ENCODE results near the gene ATP6V1G2. TPM values are rescaled to one million over a fixed set of nuclear protein-coding genes. Genes with fewer than 3 reads are reported as not detected.

The ATP6V1G2 gene
- total RNA-seq, 4 donors from 2014 or later = 0.82 to 0.95 TPM; not detected in 2

DNA sequence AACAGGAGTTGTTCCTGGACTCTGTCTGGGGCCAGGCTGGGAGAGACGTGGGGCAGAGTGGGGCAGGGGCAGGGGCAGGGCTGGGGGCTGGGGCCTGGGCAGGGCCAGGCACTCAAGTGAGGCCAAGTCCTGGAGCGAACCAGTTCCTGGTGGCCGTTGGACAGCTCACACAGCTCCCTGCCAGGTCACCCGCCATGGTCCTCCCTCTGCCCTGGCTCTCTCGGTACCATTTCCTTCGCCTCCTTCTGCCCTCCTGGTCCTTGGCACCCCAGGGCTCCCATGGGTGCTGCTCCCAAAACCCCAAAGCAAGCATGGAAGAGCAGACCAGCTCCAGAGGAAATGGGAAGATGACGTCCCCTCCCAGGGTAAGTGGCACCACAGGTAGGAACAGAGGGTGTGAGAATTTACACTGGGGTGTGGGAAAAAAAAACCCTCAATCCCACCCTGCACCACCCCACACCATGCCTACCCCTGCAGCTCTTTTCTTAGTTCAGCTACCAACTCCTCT is 17.5 kb downstream of the ATP6V1G2 start, which contains the start of gene MCCD1:
Gene MCCD1, plus strand, starts transcription at position 142 of the 508 bp plus-strand sequence. Its CDS starts 53 bp downstream, at position 195.
- WGBS, 2 donors (ENCODE audit: low coverage in 1 of 2) = 95% methylated on average over 2 of the region's 7 CpGs; no CpG with 5 or more reads in 1 of the 2 donors
- in situ Hi-C loops (cut with MboI; ENCODE audit: low pct_ligation_motif_present in 1 of 4, low pct_unique_long_range_greater_than_20kb in 1 of 4, low sequenced_read_pairs in 3 of 4) = no loop called here

DNA sequence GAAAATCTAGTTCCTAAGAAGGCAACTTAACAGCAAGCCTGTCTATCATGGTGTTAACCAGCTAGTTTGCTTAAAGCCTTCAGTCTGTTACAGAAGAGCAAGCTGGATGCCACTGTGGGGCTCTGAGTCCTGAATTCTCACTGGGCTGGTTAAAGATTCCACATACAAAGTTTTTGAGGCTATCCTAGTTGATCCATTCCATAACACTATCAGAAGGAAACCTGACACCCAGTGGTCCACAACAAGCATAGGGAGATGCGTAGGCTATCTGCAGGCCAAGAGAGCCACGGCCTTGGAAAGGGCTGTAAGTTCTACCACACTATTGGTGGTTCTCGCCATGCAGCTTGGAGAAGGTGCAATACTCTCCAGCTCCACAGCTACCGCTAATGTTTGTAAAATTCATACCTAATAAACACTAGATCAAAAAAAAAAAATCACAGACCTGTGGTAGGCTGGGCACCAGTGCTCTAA is 18.1 kb downstream of the ATP6V1G2 start:
- no peak for DNase-seq
- TF ChIP-seq EP300 (IDR thresholded peaks at IDR 0.05; ENCODE audit: low read depth) = no peak
- TF ChIP-seq, protein P1, sequence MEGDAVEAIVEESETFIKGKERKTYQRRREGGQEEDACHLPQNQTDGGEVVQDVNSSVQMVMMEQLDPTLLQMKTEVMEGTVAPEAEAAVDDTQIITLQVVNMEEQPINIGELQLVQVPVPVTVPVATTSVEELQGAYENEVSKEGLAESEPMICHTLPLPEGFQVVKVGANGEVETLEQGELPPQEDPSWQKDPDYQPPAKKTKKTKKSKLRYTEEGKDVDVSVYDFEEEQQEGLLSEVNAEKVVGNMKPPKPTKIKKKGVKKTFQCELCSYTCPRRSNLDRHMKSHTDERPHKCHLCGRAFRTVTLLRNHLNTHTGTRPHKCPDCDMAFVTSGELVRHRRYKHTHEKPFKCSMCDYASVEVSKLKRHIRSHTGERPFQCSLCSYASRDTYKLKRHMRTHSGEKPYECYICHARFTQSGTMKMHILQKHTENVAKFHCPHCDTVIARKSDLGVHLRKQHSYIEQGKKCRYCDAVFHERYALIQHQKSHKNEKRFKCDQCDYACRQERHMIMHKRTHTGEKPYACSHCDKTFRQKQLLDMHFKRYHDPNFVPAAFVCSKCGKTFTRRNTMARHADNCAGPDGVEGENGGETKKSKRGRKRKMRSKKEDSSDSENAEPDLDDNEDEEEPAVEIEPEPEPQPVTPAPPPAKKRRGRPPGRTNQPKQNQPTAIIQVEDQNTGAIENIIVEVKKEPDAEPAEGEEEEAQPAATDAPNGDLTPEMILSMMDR (IDR thresholded peaks at IDR 0.05) = no peak
- Histone ChIP-seq H3K4me1 (no peaks in the 10 kb centered on the region), H3K36me3 (peaks cover 0 to 32% (median 18%) of the 10 kb centered on the region in 4 donors), H3K9me3 (no peaks in the 10 kb centered on the region), H3K4me3 (no peak overlapping the region), H3K27me3 (no peaks in the 10 kb centered on the region), H3K27ac (no peak overlapping the region)
- WGBS, 2 donors (ENCODE audit: low coverage in 1 of 2) = 80 to 88% methylated on average over 1 to 4 of the region's 4 CpGs
- in situ Hi-C loops (cut with MboI; ENCODE audit: low pct_ligation_motif_present in 1 of 4, low pct_unique_long_range_greater_than_20kb in 1 of 4, low sequenced_read_pairs in 3 of 4) = no loop called here
- intact Hi-C loops (cut with DNase I; ENCODE audit: low total_unique reads) = no loop called here

More for the DNA sequence above, 17.5 kb downstream of the ATP6V1G2 start, which contains the start of gene MCCD1:
- peaks cover 0 to 37% (median 20%) of the 10 kb centered on the region in 4 donors for H3K36me3 ChIP-seq
- H3K9me3 ChIP-seq = no peaks in the 10 kb centered on the region
- TF ChIP-seq POLR2AphosphoS5 (IDR thresholded peaks at IDR 0.05) (peak in 1 of 3 donors; percentile 2), EP300 (IDR thresholded peaks at IDR 0.05; ENCODE audit: low read depth) (no peak)
- intact Hi-C loops (cut with DNase I; ENCODE audit: low total_unique reads) = no loop called here
- DNase-seq = no peak
- H3K27ac ChIP-seq = no peak within 1 kb of the TSS
- H3K27me3 ChIP-seq = no peaks in the 10 kb centered on the region
- no peaks in the 10 kb centered on the region for H3K4me1 ChIP-seq
- H3K4me3 ChIP-seq = no peak within 1 kb of the TSS

DNA sequence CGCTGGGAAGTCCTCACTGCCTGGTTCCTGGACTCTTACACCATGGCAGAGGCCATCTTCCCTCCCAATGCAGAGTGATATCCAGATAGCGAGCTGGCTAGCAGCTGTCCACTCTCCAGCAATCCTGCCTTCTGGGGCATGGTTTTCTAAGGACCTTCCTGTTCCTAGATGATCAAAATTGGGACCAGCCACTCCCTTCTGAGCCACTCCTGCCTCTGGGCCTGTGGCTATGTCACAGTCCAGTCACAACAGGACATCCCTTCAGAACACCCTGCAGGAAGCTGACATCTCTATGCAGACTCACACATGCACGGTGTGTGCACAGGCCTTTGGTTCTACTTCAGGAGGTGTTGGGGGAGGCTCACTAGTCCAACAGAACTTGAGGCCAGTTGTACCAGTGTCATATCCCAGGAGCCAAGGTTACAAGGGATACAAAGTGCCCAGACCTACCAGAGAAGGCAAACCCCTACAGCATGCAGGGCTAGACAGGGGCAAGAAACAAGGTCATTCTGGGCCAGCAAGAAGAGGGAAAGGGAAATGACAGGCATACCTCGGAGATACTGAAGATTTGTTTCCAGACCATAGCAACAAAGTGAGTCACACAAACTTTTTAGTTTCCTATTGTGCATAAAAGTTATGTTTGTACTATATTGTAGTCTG is 20.3 kb downstream of the ATP6V1G2 start:
- Histone ChIP-seq H3K4me1 (no peaks in the 10 kb centered on the region), H3K36me3 (peaks cover 0 to 11% (median 7%) of the 10 kb centered on the region in 4 donors), H3K9me3 (no peaks in the 10 kb centered on the region), H3K4me3 (no peak overlapping the region), H3K27me3 (no peaks in the 10 kb centered on the region), H3K27ac (no peak overlapping the region)
- TF ChIP-seq, protein P1 (IDR thresholded peaks at IDR 0.05) = no peak
- TF ChIP-seq EP300 (IDR thresholded peaks at IDR 0.05; ENCODE audit: low read depth) = no peak
- TF ChIP-seq POLR2A (IDR thresholded peaks at IDR 0.05) = no peak
- TF ChIP-seq POLR2AphosphoS5 (IDR thresholded peaks at IDR 0.05) = no peak
- WGBS, 2 donors (ENCODE audit: low coverage in 1 of 2) = 60 to 61% methylated on average over 2 to 4 of the region's 4 CpGs
- in situ Hi-C loops (cut with MboI; ENCODE audit: low pct_ligation_motif_present in 1 of 4, low pct_unique_long_range_greater_than_20kb in 1 of 4, low sequenced_read_pairs in 3 of 4) (no loop called here), intact Hi-C loops (cut with DNase I; ENCODE audit: low total_unique reads) (no loop called here)
- DNase-seq = no peak

DNA sequence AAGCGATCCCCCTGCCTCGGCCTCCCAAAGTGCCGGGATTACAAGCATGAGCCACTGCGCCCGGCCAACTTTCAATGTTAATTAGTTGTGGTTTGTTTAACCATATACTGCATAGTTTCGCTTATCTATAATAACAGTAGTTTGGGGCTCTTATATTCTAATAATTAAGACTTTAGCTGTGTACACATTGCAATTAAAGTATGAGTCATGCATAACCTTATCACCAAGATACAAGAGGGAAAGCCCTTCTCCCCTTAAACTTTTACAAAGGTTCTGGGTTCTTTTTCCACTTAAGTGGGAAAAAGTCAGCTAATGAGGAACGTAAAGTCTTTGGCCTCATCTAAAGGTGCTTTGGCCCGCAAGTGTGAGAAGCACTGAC is 20.9 kb downstream of the ATP6V1G2 start:
- no peak overlapping the region for H3K27ac ChIP-seq
- peaks cover 0 to 6% (median 3%) of the 10 kb centered on the region in 4 donors for H3K36me3 ChIP-seq
- no peaks in the 10 kb centered on the region for H3K4me1 ChIP-seq
- in situ Hi-C loops (cut with MboI; ENCODE audit: low pct_ligation_motif_present in 1 of 4, low pct_unique_long_range_greater_than_20kb in 1 of 4, low sequenced_read_pairs in 3 of 4) = no loop called here
- no peak for DNase-seq
- intact Hi-C loops (cut with DNase I; ENCODE audit: low total_unique reads) = no loop called here
- 70 to 72% methylated on average over 5 to 8 of the region's 8 CpGs for WGBS, 2 donors (ENCODE audit: low coverage in 1 of 2)
- TF ChIP-seq POLR2AphosphoS5 (IDR thresholded peaks at IDR 0.05) (no peak), EP300 (IDR thresholded peaks at IDR 0.05; ENCODE audit: low read depth) (no peak), POLR2A (IDR thresholded peaks at IDR 0.05) (no peak)
- TF ChIP-seq, protein P1 (IDR thresholded peaks at IDR 0.05) = no peak
- no peaks in the 10 kb centered on the region for H3K9me3 ChIP-seq
- no peak overlapping the region for H3K4me3 ChIP-seq
- H3K27me3 ChIP-seq = no peaks in the 10 kb centered on the region
